K562 (cell line): ENCODE results near the gene TRNT1.
A peak's percentile ranks its signal among the peaks of the same experiment; 100 is the strongest.

Experiments used
- MEF2A ChIP-seq: IDR thresholded peaks from 2 replicates; pipeline ENCODE4 v1.6.1; 2011; ENCODE audit warnings: low read depth, mild to moderate bottlenecking, low read length, moderate library complexity; ENCODE audit not compliant: control insufficient read depth
- MEIS2 ChIP-seq: fragments of 450-650 bp; IDR thresholded peaks from 2 replicates; pipeline ENCODE4 v1.6.1; 2014; ENCODE audit warnings: mild to moderate bottlenecking; ENCODE audit not compliant: partially characterized antibody
- RCOR1 ChIP-seq, 2 experiments: IDR thresholded peaks; 2 replicates each; pipeline ENCODE4 v1.6.1; 2012; ENCODE audit warnings: low read depth in 2 of 2, low read length in 2 of 2, borderline replicate concordance in 1 of 2, improper control_type of control experiment in 1 of 2
- ZNF12 ChIP-seq: sonication (generic); formaldehyde crosslinking; IDR thresholded peaks from 2 replicates; pipeline ENCODE4 v1.4.0; 2020; ENCODE audit warnings: mild to moderate bottlenecking, missing genetic modification reagents
- ZNF274 ChIP-seq: IDR thresholded peaks from 2 replicates; pipeline ENCODE4 v1.6.1; 2011; ENCODE audit warnings: low read depth, mild to moderate bottlenecking, low read length, moderate library complexity, borderline replicate concordance
- ZNF644 ChIP-seq: fragments of 200-800 bp; sonication (Bioruptor generic); IDR thresholded peaks from 2 replicates; pipeline ENCODE4 v1.6.1; 2016; ENCODE audit warnings: low read depth, missing genetic modification characterization, missing compliant biosample characterization
- TF ChIP-seq, protein P1 (sequence below), 3 experiments: IDR thresholded peaks in 2 of 3; conservative IDR thresholded peaks in 1 of 3; 2 replicates each; pipeline ENCODE4 v1.5.1; 2011 to 2012; ENCODE audit warnings: low read length in 3 of 3, mild to moderate bottlenecking in 3 of 3, control low read depth in 2 of 3, improper control_type of control experiment in 1 of 3, inconsistent platforms in 1 of 3, low read depth in 1 of 3, mixed read lengths in 1 of 3, moderate library complexity in 1 of 3; ENCODE audit not compliant: insufficient read depth in 2 of 3
- TF ChIP-seq, protein P2 (sequence below), 2 experiments: fragments of 450-650 bp in 1 of 2; sonication (generic) in 1 of 2; formaldehyde crosslinking in 1 of 2; IDR thresholded peaks in 1 of 2; conservative IDR thresholded peaks in 1 of 2; 2 replicates each; pipeline versions ENCODE4 v1.6.1 to v1.8.1; 2016 to 2023; ENCODE audit warnings: mild to moderate bottlenecking in 2 of 2, moderate library complexity in 2 of 2, inconsistent platforms in 1 of 2, missing genetic modification reagents in 1 of 2
- TF ChIP-seq, protein P3 (sequence below): fragments of 200-600 bp; sonication (generic); IDR thresholded peaks from one replicate; pipeline ENCODE4 v1.6.1; 2012; ENCODE audit warnings: mild to moderate bottlenecking, low read depth, low read length, inconsistent platforms
- TF ChIP-seq, protein P4 (sequence below): sonication (generic); formaldehyde crosslinking; IDR thresholded peaks from 2 replicates; pipeline ENCODE4 v1.9.0; 2022; ENCODE audit warnings: mild to moderate bottlenecking, missing genetic modification reagents

DNA sequence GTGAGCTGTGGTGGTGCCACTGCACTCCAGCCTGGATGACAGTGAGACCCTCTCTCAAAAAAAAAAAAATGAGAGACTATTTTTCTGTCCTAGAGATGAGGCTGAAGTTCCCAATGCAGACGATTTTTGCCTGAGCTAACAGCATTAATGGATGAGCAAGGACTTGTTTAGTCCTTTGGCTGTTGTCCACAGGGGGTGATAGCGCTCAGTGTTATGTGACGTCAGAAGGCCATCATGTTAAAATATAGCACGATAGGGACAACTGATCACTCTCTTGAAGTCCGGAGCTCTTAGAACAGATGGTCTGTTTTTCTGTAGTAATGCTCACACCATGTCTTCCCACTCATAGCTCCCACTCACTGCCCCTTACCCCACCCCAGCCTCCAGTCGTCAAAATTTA, 6.8 kb downstream of the TRNT1 start:
- TF ChIP-seq, protein P1, sequence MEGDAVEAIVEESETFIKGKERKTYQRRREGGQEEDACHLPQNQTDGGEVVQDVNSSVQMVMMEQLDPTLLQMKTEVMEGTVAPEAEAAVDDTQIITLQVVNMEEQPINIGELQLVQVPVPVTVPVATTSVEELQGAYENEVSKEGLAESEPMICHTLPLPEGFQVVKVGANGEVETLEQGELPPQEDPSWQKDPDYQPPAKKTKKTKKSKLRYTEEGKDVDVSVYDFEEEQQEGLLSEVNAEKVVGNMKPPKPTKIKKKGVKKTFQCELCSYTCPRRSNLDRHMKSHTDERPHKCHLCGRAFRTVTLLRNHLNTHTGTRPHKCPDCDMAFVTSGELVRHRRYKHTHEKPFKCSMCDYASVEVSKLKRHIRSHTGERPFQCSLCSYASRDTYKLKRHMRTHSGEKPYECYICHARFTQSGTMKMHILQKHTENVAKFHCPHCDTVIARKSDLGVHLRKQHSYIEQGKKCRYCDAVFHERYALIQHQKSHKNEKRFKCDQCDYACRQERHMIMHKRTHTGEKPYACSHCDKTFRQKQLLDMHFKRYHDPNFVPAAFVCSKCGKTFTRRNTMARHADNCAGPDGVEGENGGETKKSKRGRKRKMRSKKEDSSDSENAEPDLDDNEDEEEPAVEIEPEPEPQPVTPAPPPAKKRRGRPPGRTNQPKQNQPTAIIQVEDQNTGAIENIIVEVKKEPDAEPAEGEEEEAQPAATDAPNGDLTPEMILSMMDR (IDR thresholded peaks at IDR 0.05 in 2 of 3, conservative IDR thresholded peaks at IDR 0.05 in 1 of 3; ENCODE audit: insufficient read depth in 2 of 3, low read depth in 1 of 3, low read length in 3 of 3), result peak in 2 of 3 experiments; percentile 14 to 19; a peak in 1 of 6 replicates
- TF ChIP-seq, protein P2, sequence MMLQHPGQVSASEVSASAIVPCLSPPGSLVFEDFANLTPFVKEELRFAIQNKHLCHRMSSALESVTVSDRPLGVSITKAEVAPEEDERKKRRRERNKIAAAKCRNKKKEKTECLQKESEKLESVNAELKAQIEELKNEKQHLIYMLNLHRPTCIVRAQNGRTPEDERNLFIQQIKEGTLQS (IDR thresholded peaks at IDR 0.05), result no peak
- TF ChIP-seq, protein P2 (CRISPR knock-in tag; conservative IDR thresholded peaks at IDR 0.05), result no peak
- no peak for TF ChIP-seq ZNF12 (CRISPR knock-in tag)
- no peak for TF ChIP-seq MEF2A
- TF ChIP-seq RCOR1 (IDR thresholded peaks at IDR 0.05; ENCODE audit: borderline replicate concordance in 1 of 2, low read depth in 2 of 2, low read length in 2 of 2), result no peak
- TF ChIP-seq MEIS2, result no peak
- TF ChIP-seq ZNF644 (tag), result no peak
- TF ChIP-seq, protein P3, sequence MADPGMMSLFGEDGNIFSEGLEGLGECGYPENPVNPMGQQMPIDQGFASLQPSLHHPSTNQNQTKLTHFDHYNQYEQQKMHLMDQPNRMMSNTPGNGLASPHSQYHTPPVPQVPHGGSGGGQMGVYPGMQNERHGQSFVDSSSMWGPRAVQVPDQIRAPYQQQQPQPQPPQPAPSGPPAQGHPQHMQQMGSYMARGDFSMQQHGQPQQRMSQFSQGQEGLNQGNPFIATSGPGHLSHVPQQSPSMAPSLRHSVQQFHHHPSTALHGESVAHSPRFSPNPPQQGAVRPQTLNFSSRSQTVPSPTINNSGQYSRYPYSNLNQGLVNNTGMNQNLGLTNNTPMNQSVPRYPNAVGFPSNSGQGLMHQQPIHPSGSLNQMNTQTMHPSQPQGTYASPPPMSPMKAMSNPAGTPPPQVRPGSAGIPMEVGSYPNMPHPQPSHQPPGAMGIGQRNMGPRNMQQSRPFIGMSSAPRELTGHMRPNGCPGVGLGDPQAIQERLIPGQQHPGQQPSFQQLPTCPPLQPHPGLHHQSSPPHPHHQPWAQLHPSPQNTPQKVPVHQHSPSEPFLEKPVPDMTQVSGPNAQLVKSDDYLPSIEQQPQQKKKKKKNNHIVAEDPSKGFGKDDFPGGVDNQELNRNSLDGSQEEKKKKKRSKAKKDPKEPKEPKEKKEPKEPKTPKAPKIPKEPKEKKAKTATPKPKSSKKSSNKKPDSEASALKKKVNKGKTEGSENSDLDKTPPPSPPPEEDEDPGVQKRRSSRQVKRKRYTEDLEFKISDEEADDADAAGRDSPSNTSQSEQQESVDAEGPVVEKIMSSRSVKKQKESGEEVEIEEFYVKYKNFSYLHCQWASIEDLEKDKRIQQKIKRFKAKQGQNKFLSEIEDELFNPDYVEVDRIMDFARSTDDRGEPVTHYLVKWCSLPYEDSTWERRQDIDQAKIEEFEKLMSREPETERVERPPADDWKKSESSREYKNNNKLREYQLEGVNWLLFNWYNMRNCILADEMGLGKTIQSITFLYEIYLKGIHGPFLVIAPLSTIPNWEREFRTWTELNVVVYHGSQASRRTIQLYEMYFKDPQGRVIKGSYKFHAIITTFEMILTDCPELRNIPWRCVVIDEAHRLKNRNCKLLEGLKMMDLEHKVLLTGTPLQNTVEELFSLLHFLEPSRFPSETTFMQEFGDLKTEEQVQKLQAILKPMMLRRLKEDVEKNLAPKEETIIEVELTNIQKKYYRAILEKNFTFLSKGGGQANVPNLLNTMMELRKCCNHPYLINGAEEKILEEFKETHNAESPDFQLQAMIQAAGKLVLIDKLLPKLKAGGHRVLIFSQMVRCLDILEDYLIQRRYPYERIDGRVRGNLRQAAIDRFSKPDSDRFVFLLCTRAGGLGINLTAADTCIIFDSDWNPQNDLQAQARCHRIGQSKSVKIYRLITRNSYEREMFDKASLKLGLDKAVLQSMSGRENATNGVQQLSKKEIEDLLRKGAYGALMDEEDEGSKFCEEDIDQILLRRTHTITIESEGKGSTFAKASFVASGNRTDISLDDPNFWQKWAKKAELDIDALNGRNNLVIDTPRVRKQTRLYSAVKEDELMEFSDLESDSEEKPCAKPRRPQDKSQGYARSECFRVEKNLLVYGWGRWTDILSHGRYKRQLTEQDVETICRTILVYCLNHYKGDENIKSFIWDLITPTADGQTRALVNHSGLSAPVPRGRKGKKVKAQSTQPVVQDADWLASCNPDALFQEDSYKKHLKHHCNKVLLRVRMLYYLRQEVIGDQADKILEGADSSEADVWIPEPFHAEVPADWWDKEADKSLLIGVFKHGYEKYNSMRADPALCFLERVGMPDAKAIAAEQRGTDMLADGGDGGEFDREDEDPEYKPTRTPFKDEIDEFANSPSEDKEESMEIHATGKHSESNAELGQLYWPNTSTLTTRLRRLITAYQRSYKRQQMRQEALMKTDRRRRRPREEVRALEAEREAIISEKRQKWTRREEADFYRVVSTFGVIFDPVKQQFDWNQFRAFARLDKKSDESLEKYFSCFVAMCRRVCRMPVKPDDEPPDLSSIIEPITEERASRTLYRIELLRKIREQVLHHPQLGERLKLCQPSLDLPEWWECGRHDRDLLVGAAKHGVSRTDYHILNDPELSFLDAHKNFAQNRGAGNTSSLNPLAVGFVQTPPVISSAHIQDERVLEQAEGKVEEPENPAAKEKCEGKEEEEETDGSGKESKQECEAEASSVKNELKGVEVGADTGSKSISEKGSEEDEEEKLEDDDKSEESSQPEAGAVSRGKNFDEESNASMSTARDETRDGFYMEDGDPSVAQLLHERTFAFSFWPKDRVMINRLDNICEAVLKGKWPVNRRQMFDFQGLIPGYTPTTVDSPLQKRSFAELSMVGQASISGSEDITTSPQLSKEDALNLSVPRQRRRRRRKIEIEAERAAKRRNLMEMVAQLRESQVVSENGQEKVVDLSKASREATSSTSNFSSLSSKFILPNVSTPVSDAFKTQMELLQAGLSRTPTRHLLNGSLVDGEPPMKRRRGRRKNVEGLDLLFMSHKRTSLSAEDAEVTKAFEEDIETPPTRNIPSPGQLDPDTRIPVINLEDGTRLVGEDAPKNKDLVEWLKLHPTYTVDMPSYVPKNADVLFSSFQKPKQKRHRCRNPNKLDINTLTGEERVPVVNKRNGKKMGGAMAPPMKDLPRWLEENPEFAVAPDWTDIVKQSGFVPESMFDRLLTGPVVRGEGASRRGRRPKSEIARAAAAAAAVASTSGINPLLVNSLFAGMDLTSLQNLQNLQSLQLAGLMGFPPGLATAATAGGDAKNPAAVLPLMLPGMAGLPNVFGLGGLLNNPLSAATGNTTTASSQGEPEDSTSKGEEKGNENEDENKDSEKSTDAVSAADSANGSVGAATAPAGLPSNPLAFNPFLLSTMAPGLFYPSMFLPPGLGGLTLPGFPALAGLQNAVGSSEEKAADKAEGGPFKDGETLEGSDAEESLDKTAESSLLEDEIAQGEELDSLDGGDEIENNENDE, result no peak
- no peak for TF ChIP-seq ZNF274
- TF ChIP-seq, protein P4, sequence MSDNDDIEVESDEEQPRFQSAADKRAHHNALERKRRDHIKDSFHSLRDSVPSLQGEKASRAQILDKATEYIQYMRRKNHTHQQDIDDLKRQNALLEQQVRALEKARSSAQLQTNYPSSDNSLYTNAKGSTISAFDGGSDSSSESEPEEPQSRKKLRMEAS (CRISPR knock-in tag), result no peak
